ENCODE data around the gene EDN3. TPM values are rescaled to one million over a fixed set of nuclear protein-coding genes. Genes with fewer than 3 reads are reported as not detected.

The EDN3 gene
- total RNA-seq, 1 donor from 2014 or later, result 0.87 TPM

DNA sequence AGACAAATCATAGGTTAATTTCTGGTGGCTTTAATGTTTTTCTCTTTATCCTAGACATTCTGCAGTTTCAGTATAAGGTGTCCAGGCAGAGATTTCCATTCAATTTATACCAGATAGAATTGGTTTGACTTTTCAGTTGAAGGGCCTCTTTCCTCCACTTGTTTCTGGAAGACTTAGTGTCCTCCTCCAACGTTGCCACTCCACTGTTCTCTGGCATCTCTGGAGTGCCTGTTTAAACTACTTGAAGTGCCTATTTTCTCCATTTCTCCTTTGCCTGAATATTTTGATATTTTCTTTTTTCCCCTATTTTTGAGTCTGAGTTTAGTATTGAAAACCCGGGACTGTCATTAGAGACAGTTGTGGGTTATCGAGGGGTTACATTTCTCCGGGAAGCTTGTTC lies 27.7 kb downstream of the EDN3 start:
- TF ChIP-seq, protein P1, sequence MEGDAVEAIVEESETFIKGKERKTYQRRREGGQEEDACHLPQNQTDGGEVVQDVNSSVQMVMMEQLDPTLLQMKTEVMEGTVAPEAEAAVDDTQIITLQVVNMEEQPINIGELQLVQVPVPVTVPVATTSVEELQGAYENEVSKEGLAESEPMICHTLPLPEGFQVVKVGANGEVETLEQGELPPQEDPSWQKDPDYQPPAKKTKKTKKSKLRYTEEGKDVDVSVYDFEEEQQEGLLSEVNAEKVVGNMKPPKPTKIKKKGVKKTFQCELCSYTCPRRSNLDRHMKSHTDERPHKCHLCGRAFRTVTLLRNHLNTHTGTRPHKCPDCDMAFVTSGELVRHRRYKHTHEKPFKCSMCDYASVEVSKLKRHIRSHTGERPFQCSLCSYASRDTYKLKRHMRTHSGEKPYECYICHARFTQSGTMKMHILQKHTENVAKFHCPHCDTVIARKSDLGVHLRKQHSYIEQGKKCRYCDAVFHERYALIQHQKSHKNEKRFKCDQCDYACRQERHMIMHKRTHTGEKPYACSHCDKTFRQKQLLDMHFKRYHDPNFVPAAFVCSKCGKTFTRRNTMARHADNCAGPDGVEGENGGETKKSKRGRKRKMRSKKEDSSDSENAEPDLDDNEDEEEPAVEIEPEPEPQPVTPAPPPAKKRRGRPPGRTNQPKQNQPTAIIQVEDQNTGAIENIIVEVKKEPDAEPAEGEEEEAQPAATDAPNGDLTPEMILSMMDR (IDR thresholded peaks at IDR 0.05), result no peak
- peaks cover 43% of the 10 kb centered on the region for H3K27me3 ChIP-seq
- H3K4me3 ChIP-seq, result no peak overlapping the region
- no peaks in the 10 kb centered on the region for H3K4me1 ChIP-seq
- no peak for ATAC-seq
- DNase-seq, result no peak
- H3K36me3 ChIP-seq, result no peaks in the 10 kb centered on the region
- intact Hi-C loops (cut with DNase I), result no loop called here
- no peaks in the 10 kb centered on the region for H3K9me3 ChIP-seq
- no peak overlapping the region for H3K27ac ChIP-seq

DNA sequence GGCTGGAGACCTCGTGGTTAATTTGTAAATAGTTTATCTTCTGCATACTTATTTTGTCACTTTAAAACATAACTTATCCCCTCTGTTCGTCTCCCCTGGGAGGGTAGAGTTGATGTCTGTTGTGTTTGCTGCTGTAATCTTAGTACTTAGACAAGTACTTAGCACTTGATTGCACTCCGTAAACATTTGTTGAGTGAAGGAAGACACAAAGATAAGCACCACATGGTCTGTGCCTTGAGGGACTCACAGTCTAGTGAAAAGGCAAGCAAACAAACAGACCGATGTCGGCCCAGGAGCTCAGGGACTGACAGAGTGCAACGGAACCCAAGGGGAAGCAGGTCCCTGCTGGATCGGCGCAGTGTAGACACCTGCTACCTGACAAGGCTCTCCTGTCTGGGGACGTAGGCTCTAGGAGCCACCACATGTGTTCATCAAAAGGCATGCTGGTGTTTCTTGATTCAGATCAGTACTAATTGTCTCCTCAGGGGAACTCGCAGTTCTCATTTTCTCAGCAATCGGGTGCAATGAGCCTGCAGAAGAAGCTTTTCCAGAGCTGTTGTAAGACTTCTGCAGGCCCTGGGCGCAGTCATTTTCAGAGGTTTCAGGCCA lies 31.4 kb downstream of the EDN3 start:
- ATAC-seq (no peak), DNase-seq (no peak)
- H3K4me1 ChIP-seq, result no peaks in the 10 kb centered on the region

DNA sequence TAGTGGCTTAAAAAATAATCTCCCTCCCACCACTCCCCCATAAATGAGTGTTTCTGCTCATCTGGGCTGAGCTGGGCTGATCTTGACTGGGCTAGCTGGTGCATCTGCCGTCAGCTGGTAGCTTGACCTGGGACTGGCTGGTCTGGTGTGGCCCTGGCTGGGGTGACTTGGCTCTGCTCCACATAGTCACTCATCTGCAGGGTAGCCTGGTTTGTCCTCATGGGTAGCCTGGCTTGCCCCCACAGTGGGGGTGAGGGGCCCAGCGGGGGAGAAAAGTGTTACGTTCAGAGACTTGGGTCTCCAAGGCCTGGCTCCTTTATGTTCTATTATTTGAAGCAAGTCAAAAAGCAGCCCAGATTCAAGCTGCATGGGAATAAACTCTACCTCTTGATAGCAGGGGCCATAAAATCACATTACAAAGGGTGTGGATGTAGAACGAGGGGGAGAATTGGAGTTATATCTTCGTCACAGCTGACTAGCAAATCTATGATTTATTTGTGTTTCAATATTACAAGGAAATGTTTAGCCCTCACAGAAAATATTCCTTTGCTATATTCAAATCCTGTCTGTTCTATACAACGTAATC lies 32.9 kb downstream of the EDN3 start:
- TF ChIP-seq, protein P1 (IDR thresholded peaks at IDR 0.05), result no peak
- intact Hi-C loops (cut with DNase I), result no loop called here
- Histone ChIP-seq H3K36me3 (no peaks in the 10 kb centered on the region), H3K9me3 (no peaks in the 10 kb centered on the region), H3K27me3 (peaks cover 38% of the 10 kb centered on the region), H3K4me1 (no peaks in the 10 kb centered on the region), H3K27ac (no peak overlapping the region), H3K4me3 (no peak overlapping the region)
- ATAC-seq (no peak), DNase-seq (no peak)

More for the DNA sequence above, 31.4 kb downstream of the EDN3 start:
- Histone ChIP-seq H3K4me3 (no peak overlapping the region), H3K27me3 (peaks cover 52% of the 10 kb centered on the region), H3K9me3 (no peaks in the 10 kb centered on the region), H3K27ac (no peak overlapping the region), H3K36me3 (no peaks in the 10 kb centered on the region)
- TF ChIP-seq, protein P1 (IDR thresholded peaks at IDR 0.05), result no peak
- intact Hi-C loops (cut with DNase I), result no loop called here

DNA sequence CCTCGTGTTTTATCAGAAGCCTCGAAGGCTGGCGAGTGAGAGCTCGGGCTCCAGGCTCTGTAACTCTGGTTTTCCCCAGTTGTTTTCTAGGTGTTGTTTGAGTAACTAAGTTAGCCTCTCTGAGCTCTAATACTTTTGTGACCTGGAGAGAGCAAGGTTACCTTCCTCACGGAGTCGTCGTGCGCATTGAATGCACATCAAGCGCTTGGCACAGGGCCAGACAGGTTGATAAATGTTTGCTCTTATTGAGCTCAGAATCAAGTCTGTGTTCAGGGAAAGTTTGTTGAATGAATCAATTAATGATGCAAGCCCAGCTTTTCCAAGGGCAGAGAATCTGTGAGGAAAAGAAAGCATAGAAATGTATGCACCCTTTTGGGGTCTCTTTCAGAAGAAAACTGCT lies 33.5 kb downstream of the EDN3 start:
- Histone ChIP-seq H3K4me3 (no peak overlapping the region), H3K36me3 (no peaks in the 10 kb centered on the region), H3K27ac (no peak overlapping the region), H3K9me3 (no peaks in the 10 kb centered on the region), H3K4me1 (no peaks in the 10 kb centered on the region), H3K27me3 (peaks cover 32% of the 10 kb centered on the region)
- DNase-seq (no peak), ATAC-seq (no peak)
- TF ChIP-seq, protein P1 (IDR thresholded peaks at IDR 0.05), result no peak
- intact Hi-C loops (cut with DNase I), result no loop called here

DNA sequence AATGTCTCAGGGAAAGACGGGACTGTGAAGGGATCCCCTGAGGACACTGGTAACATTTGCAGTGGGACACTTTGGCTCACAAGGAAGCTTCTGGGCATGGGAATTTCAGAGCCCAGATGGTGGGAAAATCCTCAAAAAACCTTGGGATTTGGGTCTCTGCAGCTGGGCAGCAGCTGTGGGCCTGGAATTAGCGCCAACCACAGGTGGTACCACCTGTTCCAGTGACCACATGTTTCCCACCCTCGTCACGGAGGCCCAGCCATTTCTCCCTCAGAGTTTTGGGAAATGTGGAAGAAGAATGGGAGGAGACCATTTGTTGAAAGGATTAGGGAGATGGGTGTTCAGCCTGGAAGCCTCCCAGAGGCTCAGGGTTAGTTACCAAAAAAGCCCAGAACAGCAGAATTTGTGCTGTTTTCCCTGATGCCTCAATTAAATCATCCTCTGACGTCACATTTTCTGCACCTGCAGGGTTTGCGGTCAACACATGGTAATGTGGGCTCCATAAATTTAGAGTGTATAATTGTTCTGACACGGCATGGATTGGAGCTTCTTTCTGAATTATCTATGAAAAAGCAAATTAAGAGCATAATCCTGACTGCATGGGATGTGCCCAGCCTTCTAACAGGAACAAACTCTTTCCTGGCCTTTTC lies 34.4 kb downstream of the EDN3 start:
- Histone ChIP-seq H3K27me3 (peaks cover 24% of the 10 kb centered on the region), H3K4me3 (no peak overlapping the region), H3K9me3 (no peaks in the 10 kb centered on the region), H3K27ac (no peak overlapping the region), H3K36me3 (no peaks in the 10 kb centered on the region), H3K4me1 (no peaks in the 10 kb centered on the region)
- TF ChIP-seq, protein P1 (IDR thresholded peaks at IDR 0.05), result no peak
- ATAC-seq (no peak), DNase-seq (no peak)
- intact Hi-C loops (cut with DNase I), result no loop called here

All from upper lobe of right lung (tissue), 1 donor.